Measurements from ENCODE around the gene CDC42EP5.

DNA sequence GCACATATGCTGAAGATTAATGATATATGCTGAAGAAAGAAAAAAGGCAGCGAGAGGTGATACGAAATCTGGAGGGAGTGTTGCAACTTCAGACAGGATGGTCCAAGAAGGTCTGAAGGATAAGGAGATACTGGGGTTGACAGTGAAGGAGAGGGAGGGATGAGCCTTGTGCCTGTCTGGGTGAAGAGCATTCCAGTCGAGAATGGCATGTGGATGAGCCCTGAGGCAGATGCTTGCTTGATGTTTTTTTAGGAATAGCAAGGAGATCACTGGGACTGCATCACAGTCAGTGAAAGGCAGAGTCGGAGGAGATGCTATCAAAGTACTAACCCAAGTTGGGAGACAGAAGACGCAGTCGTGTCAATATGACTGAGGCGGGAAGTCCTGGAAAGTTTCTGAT, 16.2 kb upstream of the CDC42EP5 start:
- TF ChIP-seq, protein P1, sequence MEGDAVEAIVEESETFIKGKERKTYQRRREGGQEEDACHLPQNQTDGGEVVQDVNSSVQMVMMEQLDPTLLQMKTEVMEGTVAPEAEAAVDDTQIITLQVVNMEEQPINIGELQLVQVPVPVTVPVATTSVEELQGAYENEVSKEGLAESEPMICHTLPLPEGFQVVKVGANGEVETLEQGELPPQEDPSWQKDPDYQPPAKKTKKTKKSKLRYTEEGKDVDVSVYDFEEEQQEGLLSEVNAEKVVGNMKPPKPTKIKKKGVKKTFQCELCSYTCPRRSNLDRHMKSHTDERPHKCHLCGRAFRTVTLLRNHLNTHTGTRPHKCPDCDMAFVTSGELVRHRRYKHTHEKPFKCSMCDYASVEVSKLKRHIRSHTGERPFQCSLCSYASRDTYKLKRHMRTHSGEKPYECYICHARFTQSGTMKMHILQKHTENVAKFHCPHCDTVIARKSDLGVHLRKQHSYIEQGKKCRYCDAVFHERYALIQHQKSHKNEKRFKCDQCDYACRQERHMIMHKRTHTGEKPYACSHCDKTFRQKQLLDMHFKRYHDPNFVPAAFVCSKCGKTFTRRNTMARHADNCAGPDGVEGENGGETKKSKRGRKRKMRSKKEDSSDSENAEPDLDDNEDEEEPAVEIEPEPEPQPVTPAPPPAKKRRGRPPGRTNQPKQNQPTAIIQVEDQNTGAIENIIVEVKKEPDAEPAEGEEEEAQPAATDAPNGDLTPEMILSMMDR (IDR thresholded peaks at IDR 0.05), result no peak
- TF ChIP-seq EZH2 (IDR thresholded peaks at IDR 0.05; ENCODE audit: borderline replicate concordance, insufficient read depth, low read depth, low read length, poor library complexity, severe bottlenecking), result no peak

Measured in B cell (primary cell).